Suprapubic skin (tissue), 3 donors: ENCODE data around the gene CPNE4.

ENCODE experiments used
- CTCF ChIP-seq, 2 donors: fragments of 200-600 bp in 1 of 2; fragments of 450-650 bp in 1 of 2; sonication (generic) in 1 of 2; IDR thresholded peaks; one replicate each; pipeline ENCODE4 v1.5.1; 2016 to 2019; ENCODE audit warnings: antibody characterized with exemption in 2 of 2, mild to moderate bottlenecking in 1 of 2, moderate library complexity in 1 of 2
- POLR2A ChIP-seq, 2 donors: fragments of 450-650 bp; IDR thresholded peaks; one replicate each; pipeline ENCODE4 v1.6.1; 2017; ENCODE audit warnings: antibody characterized with exemption in 2 of 2, mild to moderate bottlenecking in 2 of 2, moderate library complexity in 2 of 2

- no peak for TF ChIP-seq POLR2A (IDR thresholded peaks at IDR 0.05)
- TF ChIP-seq CTCF (IDR thresholded peaks at IDR 0.05) = no peak
Observed at GRCh38 chr3:131843174-131843573, 191.6 kb downstream of the CPNE4 start.
